NCI-H2029 treated with DMSO at 0.1 percent for 48 hours (cell line): ENCODE data around the gene ZNF649.

Experiments used
- DNase-seq: peaks from one replicate; lab custom pipeline; 2025; lab: John Stamatoyannopoulos, UW

Gene ZNF649

GRCh38 chr19:51887522-51888498 is 17.0 kb downstream of the ZNF649 start, which contains the start of gene ZNF577:
Gene ZNF577 (minus strand): TSS chr19:51887951. CDS start chr19:51880382, 7,569 bp downstream.
- no peak for DNase-seq

- no peak for DNase-seq
Observed at GRCh38 chr19:51884713-51885112, 20.1 kb downstream of the ZNF649 start.

DNA sequence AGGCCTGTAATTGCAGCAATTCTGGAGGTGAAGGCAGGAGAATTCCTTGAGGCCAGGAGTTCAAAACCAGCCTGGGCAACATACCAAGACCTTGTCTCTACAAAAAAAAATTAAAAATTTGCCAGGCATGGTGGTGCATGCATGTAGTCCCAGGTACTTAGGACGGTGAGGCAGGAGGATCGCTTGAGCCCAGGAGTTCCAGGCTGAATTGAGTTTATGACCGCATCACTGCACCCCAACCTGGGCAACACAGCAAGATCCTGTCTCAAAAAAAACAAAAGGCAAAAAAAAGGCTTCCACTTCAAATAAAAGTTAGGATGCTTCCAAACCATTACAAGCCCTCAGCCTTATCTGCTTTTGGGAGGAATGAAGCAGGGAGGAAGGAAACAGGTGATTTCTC is 22.3 kb downstream of the ZNF649 start:
- no peak for DNase-seq

DNA sequence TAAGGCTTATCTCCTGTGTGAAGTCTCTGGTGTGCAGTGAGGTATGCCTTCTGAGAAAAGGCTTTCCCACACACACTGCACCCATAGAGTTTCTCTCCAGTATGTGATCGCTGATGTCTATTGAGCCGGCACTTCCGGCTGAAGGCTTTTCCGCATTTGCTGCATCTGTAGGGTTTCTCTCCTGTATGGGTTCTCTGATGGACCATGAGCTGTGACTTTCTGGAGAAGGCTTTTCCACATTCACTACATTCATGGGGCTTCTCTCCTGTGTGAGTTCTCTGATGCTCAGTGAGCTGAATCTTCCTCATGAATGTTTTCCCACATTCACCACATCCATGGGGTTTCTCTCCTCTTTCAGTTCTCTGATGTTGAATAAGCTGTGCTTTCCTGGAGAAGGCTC is 31.7 kb downstream of the ZNF649 start:
- no peak for DNase-seq

GRCh38 chr19:51861870-51862622 is 42.8 kb downstream of the ZNF649 start:
- DNase-seq: no peak
